Skeletal muscle tissue (tissue), 4 donors: Measurements from ENCODE around the gene FOXC2. TPM values are rescaled to one million over a fixed set of nuclear protein-coding genes. Genes with fewer than 3 reads are reported as not detected.
"Not testable (repeated sequence)": the region's sequence is repeated elsewhere in the genome, so short reads cannot be mapped to it uniquely, and the experiment has no call there.

Experiments
- H3K27ac ChIP-seq: one replicate; pipeline ENCODE4 v1.7.0; 2013; ENCODE audit warnings: mild to moderate bottlenecking, low read depth, low read length, inconsistent platforms
- H3K27me3 ChIP-seq, 3 donors: one replicate each; pipeline ENCODE4 v1.7.0; 2013; ENCODE audit warnings: low read length in 3 of 3; ENCODE audit not compliant: control insufficient read depth in 3 of 3, insufficient read depth in 3 of 3
- H3K36me3 ChIP-seq, 3 donors: one replicate each; pipeline ENCODE4 v1.7.0; 2013; ENCODE audit warnings: low read length in 3 of 3; ENCODE audit not compliant: control insufficient read depth in 3 of 3, insufficient read depth in 3 of 3
- H3K4me1 ChIP-seq, 3 donors: one replicate each; pipeline ENCODE4 v1.7.0; 2013; ENCODE audit warnings: low read length in 3 of 3, mild to moderate bottlenecking in 3 of 3; ENCODE audit not compliant: control insufficient read depth in 3 of 3, insufficient read depth in 3 of 3
- H3K4me3 ChIP-seq, 3 donors: one replicate each; pipeline ENCODE4 v1.7.0; 2013; ENCODE audit warnings: low read length in 3 of 3
- H3K9ac ChIP-seq, 3 donors: one replicate each; pipeline ENCODE4 v1.7.0; 2013; ENCODE audit warnings: low read length in 3 of 3, mild to moderate bottlenecking in 3 of 3, moderate library complexity in 2 of 3, low read depth in 1 of 3
- H3K9me3 ChIP-seq, 3 donors: one replicate each; pipeline ENCODE4 v1.7.0; 2013; ENCODE audit warnings: low read length in 3 of 3; ENCODE audit not compliant: control insufficient read depth in 3 of 3
- total RNA-seq: library from RNA; depleted of rRNA; stranded (reverse); fragments of >200 nt; gene quantifications from one replicate; pipeline ENCODE4 v1.2.3, GENCODE V29; 2014
- donor health status: Osteomylitis.

FOXC2 gene
- total RNA-seq, 1 donor from 2014 or later = under 0.01 TPM

DNA sequence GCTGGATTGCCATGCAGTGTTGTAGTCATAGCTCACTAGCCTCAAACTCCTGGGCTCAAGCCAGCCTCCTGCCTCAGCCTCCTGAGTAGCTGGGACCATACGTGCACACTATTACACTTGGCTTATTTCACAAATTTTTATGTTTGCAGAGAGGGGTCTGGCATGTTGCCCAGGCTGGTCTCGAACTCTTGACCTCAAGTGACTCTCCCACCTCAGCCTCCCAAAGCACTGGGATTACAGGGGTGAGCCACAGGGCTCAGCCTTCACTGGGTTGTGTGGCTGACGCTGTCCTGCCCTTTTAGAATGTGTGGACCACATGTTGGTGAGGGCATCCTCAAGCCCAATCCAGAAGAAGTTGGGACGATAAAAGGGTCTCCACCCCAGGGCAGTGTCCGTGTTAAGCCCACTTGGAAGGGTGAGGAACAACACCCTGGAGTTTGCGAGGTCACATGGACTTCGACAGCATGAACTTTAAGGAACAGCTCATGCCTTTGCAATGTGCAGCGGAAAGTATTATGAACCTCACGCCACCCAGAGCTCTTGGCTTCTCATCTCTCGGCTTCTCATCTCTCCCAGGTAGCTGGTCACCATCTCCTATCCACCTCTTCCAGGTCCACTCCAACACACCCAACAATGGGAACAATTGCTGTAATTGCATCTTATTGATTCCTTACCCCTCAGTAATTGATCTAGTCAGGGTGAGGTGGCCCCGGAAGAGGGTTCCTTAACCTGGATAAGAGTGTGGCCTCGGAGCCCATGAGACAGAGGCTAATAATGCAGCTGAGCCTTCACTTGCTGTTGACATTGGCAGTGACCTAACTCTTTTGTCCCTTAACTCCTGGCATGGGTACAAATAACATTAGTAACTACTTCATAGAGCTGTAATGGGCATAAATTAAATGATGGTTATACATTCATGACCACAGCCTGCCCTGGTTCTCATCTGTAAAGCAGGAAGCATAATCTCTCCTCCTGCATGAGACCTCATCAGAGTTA, 18.4 kb downstream of the FOXC2 start:
- Histone ChIP-seq H3K9ac (no peak overlapping the region), H3K27me3 (peaks cover 26 to 30% (median 28%) of the 10 kb centered on the region in 3 donors), H3K36me3 (no peaks in the 10 kb centered on the region), H3K27ac (peak overlapping the region; percentile 61), H3K9me3 (no peaks in the 10 kb centered on the region), H3K4me1 (peaks cover 0 to 3% (median 2%) of the 10 kb centered on the region in 3 donors), H3K4me3 (no peak overlapping the region)

DNA sequence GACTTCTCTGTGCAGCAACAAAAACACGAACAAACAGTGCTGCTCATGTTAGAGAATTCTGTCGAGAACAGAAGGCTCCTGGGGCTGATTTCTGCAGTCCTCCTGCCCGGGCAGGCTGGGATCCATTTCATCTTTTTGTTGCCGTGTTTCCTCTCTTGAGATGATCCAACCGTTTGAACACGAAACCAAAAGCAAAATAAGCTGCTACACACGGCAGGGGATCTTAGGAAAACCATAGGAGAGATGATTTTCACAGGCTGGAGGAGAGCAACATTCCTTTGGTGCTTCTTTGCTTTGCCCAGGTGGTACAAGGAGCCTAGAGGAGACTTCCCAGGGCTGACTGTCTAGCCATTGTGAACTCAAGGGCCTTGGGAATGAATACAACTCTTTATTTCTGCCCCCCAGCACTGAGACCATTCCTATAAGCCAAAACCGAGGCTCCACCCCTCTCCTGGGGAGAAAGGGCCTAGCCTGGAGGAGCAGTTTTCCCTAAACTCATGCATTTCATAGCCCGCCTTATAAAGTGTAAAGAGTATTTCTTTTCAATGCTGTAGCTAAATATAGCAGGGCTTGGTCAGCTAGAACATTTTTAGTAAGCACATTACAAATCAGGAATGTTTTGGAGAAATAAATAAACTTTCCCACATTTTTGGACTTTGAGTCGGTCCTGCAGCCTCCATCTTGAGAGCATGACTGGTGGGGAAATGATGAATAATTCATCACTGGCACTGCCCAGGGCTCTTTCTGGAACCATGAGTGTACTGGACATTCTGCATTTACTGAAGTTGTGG, 19.4 kb downstream of the FOXC2 start:
- H3K9me3 ChIP-seq = no peaks in the 10 kb centered on the region
- H3K36me3 ChIP-seq = no peaks in the 10 kb centered on the region
- H3K4me3 ChIP-seq = no peak overlapping the region
- H3K27ac ChIP-seq = peak overlapping the region; percentile 61
- H3K9ac ChIP-seq = peak overlapping the region in 1 of 3 donors; percentile 55
- H3K4me1 ChIP-seq = peaks cover 0 to 3% (median 2%) of the 10 kb centered on the region in 3 donors
- peaks cover 23 to 26% (median 24%) of the 10 kb centered on the region in 3 donors for H3K27me3 ChIP-seq

DNA sequence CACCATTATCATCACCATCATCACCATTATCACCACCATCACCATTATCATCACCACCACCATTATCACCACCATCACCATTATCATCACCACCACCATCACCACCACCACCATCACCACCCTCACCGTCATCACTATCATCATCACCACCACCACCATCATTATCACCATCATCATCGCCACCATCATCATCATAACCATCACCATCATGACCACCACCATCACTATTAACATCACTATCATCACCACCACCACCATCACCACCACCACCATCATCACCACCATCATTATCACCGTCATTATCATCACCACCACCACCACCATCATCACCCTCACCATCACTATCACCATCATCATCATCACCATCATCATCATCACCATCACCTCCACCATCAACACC, 20.9 kb downstream of the FOXC2 start:
- Histone ChIP-seq H3K27me3 (peaks cover 19 to 35% (median 28%) of the 10 kb centered on the region in 3 donors), H3K9me3 (no peaks in the 10 kb centered on the region), H3K9ac (no peak overlapping the region), H3K4me3 (no peak overlapping the region), H3K36me3 (no peaks in the 10 kb centered on the region), H3K27ac (no peak overlapping the region), H3K4me1 (peaks cover 0 to 3% (median 2%) of the 10 kb centered on the region in 3 donors)

DNA sequence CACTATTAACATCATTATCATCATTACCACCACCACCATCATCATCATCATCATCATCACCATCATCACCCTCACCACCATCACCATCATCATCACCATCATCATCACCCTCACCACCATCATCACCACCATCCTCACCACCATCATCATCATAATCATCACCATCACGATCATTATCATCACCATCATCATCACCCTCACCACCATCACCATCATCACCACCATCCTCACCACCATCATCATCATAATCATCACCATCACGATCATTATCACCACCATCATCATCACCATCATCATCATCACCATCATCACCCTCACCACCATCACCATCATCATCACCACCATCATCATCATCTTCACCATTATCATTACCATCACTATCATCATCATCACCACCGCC, 21.3 kb downstream of the FOXC2 start:
- H3K4me1 ChIP-seq, H3K9me3 ChIP-seq, H3K36me3 ChIP-seq, H3K9ac ChIP-seq, H3K4me3 ChIP-seq, H3K27ac ChIP-seq: not testable (repeated sequence)
- peaks cover 22 to 37% (median 31%) of the 10 kb centered on the region in 3 donors for H3K27me3 ChIP-seq

DNA sequence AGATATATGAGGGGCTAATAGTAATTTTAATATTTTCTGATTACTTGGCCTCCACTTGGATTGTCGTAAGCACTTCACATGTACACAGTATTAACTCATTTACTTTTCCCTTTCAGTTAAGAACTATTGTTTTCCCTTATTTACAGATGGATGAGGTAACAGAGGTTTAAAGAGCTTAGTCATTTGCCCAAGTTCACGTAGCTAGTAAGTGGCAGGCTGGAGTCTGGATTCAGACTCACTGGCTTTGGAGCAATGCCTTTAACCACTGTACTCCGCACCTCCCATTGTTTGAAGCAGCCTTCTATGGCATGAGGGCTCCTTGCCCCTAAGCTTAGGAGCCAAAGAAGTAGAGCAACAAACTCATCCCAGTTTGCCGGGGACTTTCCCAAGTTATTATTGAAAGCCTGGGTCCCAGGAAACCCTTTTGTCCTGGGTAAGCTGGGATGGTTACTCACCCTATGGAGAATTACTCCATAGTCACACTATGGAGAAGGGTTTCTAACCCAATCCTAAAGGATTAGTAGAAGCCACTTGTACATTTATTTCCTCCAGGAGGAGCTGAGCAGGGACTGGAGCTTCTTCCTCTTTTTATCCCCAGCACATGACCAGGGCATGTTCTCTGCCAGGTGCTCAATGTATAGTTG, 24.0 kb downstream of the FOXC2 start:
- H3K4me3 ChIP-seq = no peak overlapping the region
- no peaks in the 10 kb centered on the region for H3K36me3 ChIP-seq
- no peak overlapping the region for H3K9ac ChIP-seq
- no peaks in the 10 kb centered on the region for H3K9me3 ChIP-seq
- H3K4me1 ChIP-seq = no peaks in the 10 kb centered on the region
- H3K27me3 ChIP-seq = peaks cover 34 to 54% (median 50%) of the 10 kb centered on the region in 3 donors
- no peak overlapping the region for H3K27ac ChIP-seq

DNA sequence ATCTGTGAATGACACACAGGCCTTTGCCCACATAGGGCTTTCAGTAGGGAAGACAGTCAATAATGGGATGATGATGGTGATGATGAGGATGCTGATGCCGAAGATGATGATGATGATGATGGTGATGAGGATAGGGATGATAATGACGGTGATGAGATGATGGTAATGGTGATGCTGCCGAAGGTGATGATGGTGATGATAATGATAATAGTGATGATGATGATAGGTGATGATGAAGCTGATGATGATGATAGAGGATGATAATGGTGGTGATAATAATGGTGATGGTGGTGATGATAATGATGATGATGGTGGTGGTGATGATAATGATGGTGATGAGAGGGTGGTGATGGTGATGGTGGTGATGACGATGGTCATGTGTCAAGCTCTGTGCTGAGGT, 24.6 kb downstream of the FOXC2 start:
- Histone ChIP-seq H3K4me3 (no peak overlapping the region), H3K4me1 (no peaks in the 10 kb centered on the region), H3K36me3 (no peaks in the 10 kb centered on the region), H3K9ac (no peak overlapping the region), H3K27ac (no peak overlapping the region), H3K9me3 (no peaks in the 10 kb centered on the region), H3K27me3 (peaks cover 40 to 56% (median 56%) of the 10 kb centered on the region in 3 donors)

DNA sequence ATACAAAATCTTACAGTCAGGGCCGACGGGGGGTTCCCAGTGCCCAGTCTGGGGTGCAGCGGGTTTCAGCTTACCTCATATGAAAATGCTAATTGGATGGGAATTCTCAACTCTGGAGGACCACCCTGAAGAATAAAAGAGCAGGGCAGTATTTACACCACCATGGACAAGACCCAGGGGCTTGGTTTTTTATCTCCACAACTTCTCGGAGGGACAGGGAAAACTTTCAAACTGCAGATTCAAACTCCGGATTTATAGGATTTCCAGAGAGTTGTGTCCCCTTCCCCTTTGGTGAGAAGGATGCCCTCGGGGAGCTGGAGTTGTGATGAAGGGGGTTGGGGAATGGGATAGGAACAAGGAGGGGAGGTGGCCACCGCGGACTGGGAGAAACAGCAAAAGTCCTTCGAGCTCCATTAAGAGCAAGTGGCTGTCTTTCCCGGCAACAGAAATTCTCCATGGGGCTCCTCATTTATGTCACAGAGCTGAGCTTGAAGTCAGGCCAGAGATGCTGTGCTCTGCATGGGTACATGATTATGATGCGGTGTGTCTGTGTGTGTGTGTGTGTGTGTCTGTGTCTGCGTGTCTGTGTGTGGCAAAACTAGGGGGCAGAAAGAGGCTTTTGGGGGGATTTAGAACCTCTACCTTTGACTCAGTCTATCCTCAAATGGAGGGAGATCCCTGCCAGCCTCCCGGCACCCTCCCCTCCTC, 27.4 kb downstream of the FOXC2 start:
- peaks cover 51 to 62% (median 59%) of the 10 kb centered on the region in 3 donors for H3K27me3 ChIP-seq

DNA sequence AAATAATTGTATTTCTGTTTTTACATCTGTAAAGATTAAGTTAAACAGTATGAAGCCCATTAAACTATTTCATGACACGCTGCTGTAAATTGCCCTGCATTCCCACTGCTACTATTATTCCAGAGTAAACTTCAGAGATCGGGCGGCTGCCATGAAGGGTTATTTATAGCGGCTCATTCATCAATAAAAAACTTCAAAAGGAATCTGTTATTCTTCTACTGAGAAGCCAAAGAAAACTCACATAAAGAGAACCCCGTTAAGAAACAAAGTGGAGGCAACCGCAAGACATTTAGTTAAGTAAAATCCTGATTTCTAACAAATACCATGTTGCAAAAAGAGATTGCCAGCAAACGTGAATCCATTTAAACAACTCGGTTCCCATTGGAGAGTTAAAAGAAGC, 28.1 kb downstream of the FOXC2 start:
- Histone ChIP-seq H3K27me3 (peaks cover 52 to 64% (median 57%) of the 10 kb centered on the region in 3 donors), H3K4me3 (no peak overlapping the region), H3K4me1 (peaks cover 0 to 2% (median 0%) of the 10 kb centered on the region in 3 donors), H3K36me3 (no peaks in the 10 kb centered on the region), H3K9ac (no peak overlapping the region), H3K27ac (no peak overlapping the region), H3K9me3 (no peaks in the 10 kb centered on the region)

More for the DNA sequence above, 27.4 kb downstream of the FOXC2 start:
- H3K4me1 ChIP-seq = peaks cover 0 to 2% (median 0%) of the 10 kb centered on the region in 3 donors
- H3K9me3 ChIP-seq = no peaks in the 10 kb centered on the region
- H3K9ac ChIP-seq = no peak overlapping the region
- no peak overlapping the region for H3K4me3 ChIP-seq
- H3K36me3 ChIP-seq = no peaks in the 10 kb centered on the region
- H3K27ac ChIP-seq = no peak overlapping the region

DNA sequence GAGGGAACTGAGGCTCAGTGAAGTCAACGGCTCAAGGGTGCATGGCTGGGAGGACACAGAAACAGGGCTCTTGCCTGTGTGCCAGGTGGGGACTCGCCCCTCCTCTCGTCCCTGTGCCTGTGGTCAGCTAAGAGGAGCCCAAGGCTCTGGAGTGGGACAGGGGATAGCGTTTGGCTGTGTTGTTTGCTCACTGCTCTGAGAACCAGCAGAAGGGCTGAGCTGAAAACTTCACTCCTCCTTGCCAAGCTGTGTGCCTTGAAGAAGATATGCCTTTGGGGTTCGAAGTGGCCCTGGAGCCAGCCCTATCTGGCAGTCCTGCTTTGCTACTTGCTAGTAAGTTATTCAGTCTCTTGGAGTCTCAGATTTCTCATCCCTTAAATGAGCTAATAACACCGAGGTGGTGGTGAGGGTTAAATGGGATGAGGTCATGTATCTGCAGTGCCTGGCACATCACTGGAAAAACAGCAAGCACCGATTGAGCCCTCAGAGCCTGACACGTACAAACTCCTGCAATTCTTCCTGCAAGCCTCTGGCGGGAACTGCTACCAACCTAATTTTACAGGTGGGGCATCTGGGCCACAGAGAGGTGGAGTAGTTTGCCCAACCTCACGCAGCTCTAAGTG, 29.5 kb downstream of the FOXC2 start:
- peaks cover 0 to 2% (median 0%) of the 10 kb centered on the region in 3 donors for H3K4me1 ChIP-seq
- no peak overlapping the region for H3K9ac ChIP-seq
- H3K36me3 ChIP-seq = no peaks in the 10 kb centered on the region
- H3K27ac ChIP-seq = no peak overlapping the region
- peaks cover 49 to 61% (median 55%) of the 10 kb centered on the region in 3 donors for H3K27me3 ChIP-seq
- H3K4me3 ChIP-seq = no peak overlapping the region
- no peaks in the 10 kb centered on the region for H3K9me3 ChIP-seq
